ENCODE results near the gene OR51G2.

The OR51G2 gene

GRCh38 chr11:4863876-4864275 lies 55.3 kb downstream of the OR51G2 start:
- no peak for DNase-seq
